ENCODE results near the gene BCLAF1. TPM values are rescaled to one million over a fixed set of nuclear protein-coding genes. Genes with fewer than 3 reads are reported as not detected.
"Not testable (repeated sequence)": the region's sequence is repeated elsewhere in the genome, so short reads cannot be mapped to it uniquely, and the experiment has no call there.

The BCLAF1 gene
- total RNA-seq, 1 donor from 2014 or later = 146 TPM

DNA sequence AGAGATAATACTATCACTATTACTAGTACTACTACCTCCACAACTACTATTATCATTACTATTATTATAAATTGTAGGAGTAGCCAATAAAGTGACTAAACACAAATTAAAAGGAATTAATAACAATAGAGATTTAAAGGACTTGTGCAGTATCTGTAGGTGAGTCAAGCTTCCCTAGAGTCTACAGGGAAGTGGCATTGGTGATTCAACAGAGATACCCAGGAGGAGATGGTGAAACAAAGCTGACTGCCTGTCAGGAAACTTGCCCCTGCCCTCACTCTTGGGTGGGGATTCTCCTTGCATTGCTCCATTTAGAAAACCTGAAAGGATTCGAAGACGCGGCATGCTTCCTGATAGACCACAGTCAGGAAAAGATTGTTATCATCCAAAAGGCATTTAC lies 23.3 kb upstream of the BCLAF1 start:
- TF ChIP-seq, protein P1, sequence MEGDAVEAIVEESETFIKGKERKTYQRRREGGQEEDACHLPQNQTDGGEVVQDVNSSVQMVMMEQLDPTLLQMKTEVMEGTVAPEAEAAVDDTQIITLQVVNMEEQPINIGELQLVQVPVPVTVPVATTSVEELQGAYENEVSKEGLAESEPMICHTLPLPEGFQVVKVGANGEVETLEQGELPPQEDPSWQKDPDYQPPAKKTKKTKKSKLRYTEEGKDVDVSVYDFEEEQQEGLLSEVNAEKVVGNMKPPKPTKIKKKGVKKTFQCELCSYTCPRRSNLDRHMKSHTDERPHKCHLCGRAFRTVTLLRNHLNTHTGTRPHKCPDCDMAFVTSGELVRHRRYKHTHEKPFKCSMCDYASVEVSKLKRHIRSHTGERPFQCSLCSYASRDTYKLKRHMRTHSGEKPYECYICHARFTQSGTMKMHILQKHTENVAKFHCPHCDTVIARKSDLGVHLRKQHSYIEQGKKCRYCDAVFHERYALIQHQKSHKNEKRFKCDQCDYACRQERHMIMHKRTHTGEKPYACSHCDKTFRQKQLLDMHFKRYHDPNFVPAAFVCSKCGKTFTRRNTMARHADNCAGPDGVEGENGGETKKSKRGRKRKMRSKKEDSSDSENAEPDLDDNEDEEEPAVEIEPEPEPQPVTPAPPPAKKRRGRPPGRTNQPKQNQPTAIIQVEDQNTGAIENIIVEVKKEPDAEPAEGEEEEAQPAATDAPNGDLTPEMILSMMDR (conservative IDR thresholded peaks at IDR 0.05; ENCODE audit: low read depth, low read length) = no peak
- DNase-seq (ENCODE audit: low read depth) = no peak
- no peak overlapping the region for H3K4me3 ChIP-seq (ENCODE audit: low read depth, low read length)

DNA sequence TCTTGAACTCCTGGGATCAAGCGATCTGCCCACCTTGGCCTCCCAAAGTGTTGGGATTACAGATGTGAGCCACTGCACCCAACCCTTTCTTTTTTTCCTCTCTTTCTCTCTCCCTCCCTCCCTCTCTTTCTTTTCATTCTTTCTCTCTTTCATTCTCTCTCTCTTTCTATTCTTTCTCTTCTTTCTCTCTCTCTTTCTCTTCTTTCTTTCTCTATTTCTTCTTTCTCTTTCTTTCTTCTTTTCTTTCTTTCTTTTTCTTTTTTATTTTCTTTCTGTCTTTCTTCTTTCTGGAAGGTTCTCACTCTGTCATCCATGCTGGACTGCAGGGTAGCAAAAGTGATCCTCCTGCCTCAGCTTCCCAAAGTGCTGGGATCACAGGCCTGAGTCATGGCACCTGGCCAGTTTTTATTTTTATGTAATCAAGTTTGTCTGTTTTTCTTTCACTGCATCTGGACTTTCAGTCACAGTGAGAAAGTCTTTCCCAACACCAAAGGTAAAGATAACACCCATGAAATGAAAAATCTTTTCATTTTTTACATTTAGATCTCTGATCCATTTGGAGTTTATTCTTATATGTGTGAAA lies 20.2 kb upstream of the BCLAF1 start:
- no peak overlapping the region for H3K4me3 ChIP-seq (ENCODE audit: low read depth, low read length)
- TF ChIP-seq, protein P1 (conservative IDR thresholded peaks at IDR 0.05; ENCODE audit: low read depth, low read length) = no peak
- DNase-seq (ENCODE audit: low read depth) = no peak

DNA sequence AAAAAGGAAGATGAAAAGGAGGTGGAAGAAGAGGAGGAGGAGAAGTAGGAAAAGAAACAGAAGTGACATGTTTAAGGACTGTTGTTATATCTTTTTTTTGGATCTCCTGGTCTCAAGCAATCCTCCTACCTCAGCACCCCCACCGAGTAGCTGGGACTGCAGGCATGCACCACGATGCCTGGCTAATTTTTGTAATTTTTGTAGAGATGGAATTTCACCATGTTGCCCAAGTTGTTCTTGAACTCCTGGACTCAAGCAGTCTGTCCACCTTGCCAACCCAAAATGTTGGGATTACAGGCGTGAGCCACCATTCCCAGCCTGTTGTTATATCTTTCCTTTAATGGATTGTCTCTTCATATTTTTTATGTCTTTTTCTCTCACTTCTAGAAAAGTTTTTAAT lies 19.5 kb upstream of the BCLAF1 start:
- TF ChIP-seq, protein P1 (conservative IDR thresholded peaks at IDR 0.05; ENCODE audit: low read depth, low read length) = no peak
- H3K4me3 ChIP-seq (ENCODE audit: low read depth, low read length) = no peak overlapping the region
- DNase-seq (ENCODE audit: low read depth) = no peak

DNA sequence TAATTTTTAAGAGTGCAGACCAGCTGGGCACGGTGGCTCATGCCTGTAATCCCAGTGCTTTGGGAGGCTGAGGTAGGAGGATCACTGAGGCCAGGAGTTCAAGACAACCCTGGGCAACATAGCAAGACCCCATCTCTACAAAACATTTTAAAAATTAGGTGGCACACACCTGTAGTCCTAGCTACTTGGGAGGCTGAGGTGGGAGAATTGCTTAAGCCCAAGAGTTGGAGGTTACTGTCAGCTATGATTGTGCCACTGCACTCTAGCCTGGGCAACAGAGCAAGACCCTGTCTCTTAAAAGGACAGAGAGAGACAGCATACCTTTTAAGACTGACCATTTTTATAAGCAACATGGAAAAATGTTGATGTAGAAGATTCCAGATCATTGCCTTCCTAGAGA lies 18.8 kb upstream of the BCLAF1 start:
- H3K4me3 ChIP-seq (ENCODE audit: low read depth, low read length); DNase-seq (ENCODE audit: low read depth): not testable (repeated sequence)

DNA sequence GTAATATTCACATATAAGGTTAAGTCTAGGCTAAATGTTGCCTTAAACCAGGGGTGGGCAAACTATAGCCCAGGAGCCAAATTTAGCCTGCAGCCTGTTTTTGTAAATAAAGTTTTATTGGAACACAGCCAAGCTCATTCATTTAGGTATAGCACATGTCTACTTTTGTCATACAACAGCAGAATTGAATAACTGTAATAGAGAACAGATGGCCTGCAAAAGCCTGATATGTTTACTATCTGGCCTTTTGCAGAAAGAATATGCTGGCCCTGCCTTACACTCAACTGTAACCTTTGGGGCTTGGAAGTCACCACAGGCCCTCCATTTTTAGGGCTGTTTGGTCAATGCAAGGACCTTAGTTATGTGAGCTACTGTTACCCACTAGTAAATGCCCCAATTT lies 17.7 kb upstream of the BCLAF1 start:
- DNase-seq (ENCODE audit: low read depth) = no peak
- H3K4me3 ChIP-seq (ENCODE audit: low read depth, low read length) = no peak overlapping the region
- TF ChIP-seq, protein P1 (conservative IDR thresholded peaks at IDR 0.05; ENCODE audit: low read depth, low read length) = no peak

DNA sequence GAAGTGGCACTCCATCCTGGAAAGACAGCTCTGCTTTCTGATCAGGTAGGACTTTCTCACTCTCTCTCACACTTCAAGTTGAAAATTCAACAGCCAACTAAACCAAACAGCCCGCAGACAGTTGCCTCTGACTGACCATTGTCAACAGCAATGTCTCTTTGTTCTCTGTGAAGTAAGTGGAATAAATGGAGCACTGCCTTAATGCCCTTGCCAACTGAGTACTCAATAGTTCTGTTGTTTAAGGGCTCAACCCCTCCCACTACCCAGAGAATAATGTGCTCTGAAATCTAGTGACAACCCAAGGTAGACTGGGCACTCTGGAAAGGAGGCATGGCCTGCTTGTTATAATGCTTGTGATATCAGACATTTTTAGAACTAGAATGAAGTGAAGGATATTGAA lies 16.8 kb upstream of the BCLAF1 start:
- no peak for DNase-seq (ENCODE audit: low read depth)
- TF ChIP-seq, protein P1 (conservative IDR thresholded peaks at IDR 0.05; ENCODE audit: low read depth, low read length) = no peak
- no peak overlapping the region for H3K4me3 ChIP-seq (ENCODE audit: low read depth, low read length)

DNA sequence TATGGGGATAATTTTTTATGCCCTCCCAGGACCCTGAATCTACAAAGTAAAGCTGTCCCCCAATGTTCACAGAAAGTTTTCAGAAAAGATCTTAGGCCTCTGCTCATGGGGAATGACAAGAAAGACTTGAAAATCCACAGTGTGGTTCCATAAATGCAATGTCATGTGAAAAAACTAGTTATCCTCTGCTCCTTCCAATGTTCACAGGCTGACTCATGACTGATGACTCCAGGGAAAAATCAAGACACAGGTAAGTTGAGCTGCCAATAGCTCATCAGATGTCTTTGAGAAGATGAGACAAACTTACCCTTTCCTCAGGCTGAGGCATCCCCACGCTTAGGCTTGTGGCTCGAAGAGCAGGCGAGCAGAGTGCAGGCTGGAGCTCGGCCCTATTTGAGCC lies 14.8 kb upstream of the BCLAF1 start:
- H3K4me3 ChIP-seq (ENCODE audit: low read depth, low read length) = no peak overlapping the region
- no peak for DNase-seq (ENCODE audit: low read depth)
- TF ChIP-seq, protein P1 (conservative IDR thresholded peaks at IDR 0.05; ENCODE audit: low read depth, low read length) = no peak
